GM18519 (cell line): ENCODE measurements around the gene RRP36.
A peak's percentile ranks its signal among the peaks of the same experiment; 100 is the strongest.
"Not testable (repeated sequence)": the region's sequence is repeated elsewhere in the genome, so short reads cannot be mapped to it uniquely, and the experiment has no call there.

Experiments used
- ATAC-seq: cut with Tn5 transposase; IDR thresholded peaks from one replicate; pipeline ENCODE4 v1.9.1; 2021; ENCODE audit warnings: mild to moderate bottlenecking, moderate library complexity; ENCODE audit not compliant: unreplicated experiment, low FRiP score

The RRP36 gene

GRCh38 chr6:43021270-43022047, at the start of gene RRP36:
Gene RRP36, plus strand, starts transcription at chr6:43021623. Its CDS starts 32 bp downstream, at chr6:43021655.
- peak; percentile 44 for ATAC-seq

- ATAC-seq: no peak
These were observed 49.6 kb upstream of the RRP36 start for GRCh38 chr6:42971746-42972327.

GRCh38 chr6:42973926-42974325, 47.5 kb upstream of the RRP36 start:
- no peak for ATAC-seq

GRCh38 chr6:42974919-42975505, 46.4 kb upstream of the RRP36 start:
- no peak for ATAC-seq

- ATAC-seq: no peak
These were observed 43.0 kb upstream of the RRP36 start for GRCh38 chr6:42978487-42978838.

GRCh38 chr6:42978839-42979522, 42.4 kb upstream of the RRP36 start, which contains the start of gene PEX6:
Gene PEX6, minus strand, starts transcription at chr6:42979181. Its CDS starts 31 bp downstream, at chr6:42979150.
- ATAC-seq: peak; percentile 63

GRCh38 chr6:42979523-42980177, 41.8 kb upstream of the RRP36 start:
- ATAC-seq: no peak

- no peak for ATAC-seq
These were observed 39.6 kb upstream of the RRP36 start for GRCh38 chr6:42981836-42982235.

GRCh38 chr6:42984001-42984923, 37.2 kb upstream of the RRP36 start, which contains the start of gene PPP2R5D:
Gene PPP2R5D, plus strand, starts transcription at chr6:42984570. Its CDS starts 108 bp downstream, at chr6:42984678.
- peak; percentile 86 for ATAC-seq

- no peak for ATAC-seq
These were observed 36.4 kb upstream of the RRP36 start for GRCh38 chr6:42984924-42985475.

- no peak for ATAC-seq
These were observed 33.6 kb upstream of the RRP36 start for GRCh38 chr6:42987533-42988451.

GRCh38 chr6:42988486-42989020, 32.9 kb upstream of the RRP36 start:
- ATAC-seq: no peak

- ATAC-seq: no peak
These were observed 31.5 kb upstream of the RRP36 start for GRCh38 chr6:42989923-42990322.

- ATAC-seq: no peak
These were observed 28.0 kb upstream of the RRP36 start for GRCh38 chr6:42993445-42993844.

GRCh38 chr6:42996513-42996912, 24.9 kb upstream of the RRP36 start:
- no peak for ATAC-seq

GRCh38 chr6:42998205-42998604, 23.2 kb upstream of the RRP36 start:
- not testable (repeated sequence) for ATAC-seq

- ATAC-seq: no peak
These were observed 19.6 kb upstream of the RRP36 start for GRCh38 chr6:43001843-43002242.

GRCh38 chr6:43005844-43006243, 15.6 kb upstream of the RRP36 start:
- ATAC-seq: no peak
